ENCODE results near the gene RIC3. TPM values are rescaled to one million over a fixed set of nuclear protein-coding genes. Genes with fewer than 3 reads are reported as not detected.

Gene RIC3
- total and polyA plus RNA-seq, 2 of the 8 experiments (the other 6 are each of a cell fraction or from before 2014, with no cell fraction given): 6.4 to 15.5 TPM

- ChIA-PET CTCF (ENCODE audit: partially characterized antibody) (interaction anchor here (1.1 to 13.8 kb wide), 10 partner anchors 15 to 371 kb away, joined by 4 to 342 read pairs (median 22); partner anchors contain the start of gene LMO1), POLR2A (ENCODE audit: partially characterized antibody) (no interaction called here)
- H2BK20ac ChIP-seq (ENCODE audit: low read length): no peak overlapping the region
- 95% methylated on average over 4 of the region's 4 CpGs; no CpG with 5 or more reads in 1 of the 2 experiments for WGBS, 2 experiments (ENCODE audit: extremely low coverage in 1 of 2, insufficient coverage in 1 of 2, insufficient read length in 1 of 2, insufficient replicate concordance in 2 of 2, low coverage in 1 of 2, low lambda C conversion rate in 2 of 2, missing lambda C conversion rate in 1 of 2)
- no peak overlapping the region for H2BK120ac ChIP-seq (replicated peaks; ENCODE audit: low read depth, low read length)
- H3K9me3 ChIP-seq (ENCODE audit: insufficient read depth in 2 of 2, low read depth in 1 of 2, low read length in 1 of 2): no peaks in the 10 kb centered on the region
- no peak overlapping the region for H3K4me2 ChIP-seq (ENCODE audit: insufficient read depth in 1 of 2, low read depth in 2 of 2, low read length in 2 of 2)
- H3K4me3 ChIP-seq (ENCODE audit: extremely low read depth in 1 of 4, insufficient read depth in 2 of 4, low read depth in 3 of 4, low read length in 4 of 4): no peak overlapping the region
- H3K56ac ChIP-seq (replicated peaks; ENCODE audit: insufficient read length, low read depth, low read length): no peak overlapping the region
- peaks cover 0 to 10% (median under 1%) of the 10 kb centered on the region in 4 experiments; a peak in 1 of 7 replicates for H3K27me3 ChIP-seq (replicated peaks in 1 of 4; ENCODE audit: control insufficient read depth in 3 of 4, extremely low read depth in 1 of 4, insufficient read depth in 3 of 4, low read length in 3 of 4)
- H3K23ac ChIP-seq (ENCODE audit: insufficient read length): no peak overlapping the region
- H3K14ac ChIP-seq (ENCODE audit: insufficient read length): no peak overlapping the region
- FAIRE-seq: no peak
- H2BK5ac ChIP-seq (ENCODE audit: low read depth, low read length): no peak overlapping the region
- H3K23me2 ChIP-seq (ENCODE audit: low read depth, low read length): no peaks in the 10 kb centered on the region; the same call in 1 of the 2 replicates
- H3K18ac ChIP-seq (ENCODE audit: extremely low read depth, low read length): no peak overlapping the region
- no peak overlapping the region for H3K27ac ChIP-seq (ENCODE audit: low read depth, low read length)
- H4K91ac ChIP-seq (replicated peaks; ENCODE audit: insufficient read length, low read length): no peak overlapping the region
- peaks cover 0 to 3% (median 0%) of the 10 kb centered on the region in 4 experiments; a peak in 2 of 7 replicates for H3K4me1 ChIP-seq (replicated peaks in 1 of 4; ENCODE audit: control insufficient read depth in 3 of 4, insufficient read depth in 4 of 4, low read length in 3 of 4)
- DNase-seq (ENCODE audit: low read depth in 1 of 2, low spot score in 2 of 2): no peak
- H4K20me1 ChIP-seq (replicated peaks in 1 of 2; ENCODE audit: control insufficient read depth in 1 of 2, insufficient read depth in 2 of 2, low read length in 2 of 2): no peaks in the 10 kb centered on the region
- H2AK5ac ChIP-seq (ENCODE audit: low read depth, low read length): no peak overlapping the region
- H2BK15ac ChIP-seq (ENCODE audit: low read length): no peak overlapping the region
- H3K4ac ChIP-seq (replicated peaks; ENCODE audit: insufficient read length, low read depth, low read length): no peak overlapping the region
- no peak overlapping the region for H4K5ac ChIP-seq (ENCODE audit: insufficient read length, low read depth, low read length)
- no peak overlapping the region for H2BK12ac ChIP-seq (ENCODE audit: low read depth, low read length)
- H4K8ac ChIP-seq (ENCODE audit: extremely low read depth, insufficient read depth, low read length): no peak overlapping the region
- H3K36me3 ChIP-seq (ENCODE audit: control insufficient read depth in 2 of 4, insufficient read depth in 4 of 4, low read length in 3 of 4): no peaks in the 10 kb centered on the region
- no peak overlapping the region for H2AFZ ChIP-seq (ENCODE audit: low read length)
- H3K9ac ChIP-seq (replicated peaks in 1 of 4; ENCODE audit: extremely low read depth in 1 of 4, low read depth in 3 of 4, low read length in 3 of 4): no peak overlapping the region
- no peaks in the 10 kb centered on the region for H3K79me2 ChIP-seq (ENCODE audit: control insufficient read depth in 1 of 2, insufficient read depth in 2 of 2, low read length in 2 of 2)
- H3K79me1 ChIP-seq (ENCODE audit: low read depth, low read length): no peaks in the 10 kb centered on the region
- TF ChIP-seq TAF7 (optimal IDR thresholded peaks at IDR 0.05; ENCODE audit: borderline replicate concordance, low read depth, low read length) (no peak), ZNF274 (IDR thresholded peaks at IDR 0.05; ENCODE audit: borderline replicate concordance, extremely low read depth, low read length) (no peak), CHD1 (IDR thresholded peaks at IDR 0.05; ENCODE audit: low read depth, low read length) (no peak), SP2 (IDR thresholded peaks at IDR 0.05; ENCODE audit: low read length) (no peak), GTF2F1 (IDR thresholded peaks at IDR 0.05; ENCODE audit: borderline replicate concordance, low read depth, low read length) (no peak), RFX5 (IDR thresholded peaks at IDR 0.05; ENCODE audit: borderline replicate concordance, low read depth, low read length) (no peak), KDM5A (IDR thresholded peaks at IDR 0.05; ENCODE audit: low read length) (no peak), EZH2 (IDR thresholded peaks at IDR 0.05; ENCODE audit: low read depth, low read length, severe bottlenecking) (no peak)
- TF ChIP-seq, protein P1, sequence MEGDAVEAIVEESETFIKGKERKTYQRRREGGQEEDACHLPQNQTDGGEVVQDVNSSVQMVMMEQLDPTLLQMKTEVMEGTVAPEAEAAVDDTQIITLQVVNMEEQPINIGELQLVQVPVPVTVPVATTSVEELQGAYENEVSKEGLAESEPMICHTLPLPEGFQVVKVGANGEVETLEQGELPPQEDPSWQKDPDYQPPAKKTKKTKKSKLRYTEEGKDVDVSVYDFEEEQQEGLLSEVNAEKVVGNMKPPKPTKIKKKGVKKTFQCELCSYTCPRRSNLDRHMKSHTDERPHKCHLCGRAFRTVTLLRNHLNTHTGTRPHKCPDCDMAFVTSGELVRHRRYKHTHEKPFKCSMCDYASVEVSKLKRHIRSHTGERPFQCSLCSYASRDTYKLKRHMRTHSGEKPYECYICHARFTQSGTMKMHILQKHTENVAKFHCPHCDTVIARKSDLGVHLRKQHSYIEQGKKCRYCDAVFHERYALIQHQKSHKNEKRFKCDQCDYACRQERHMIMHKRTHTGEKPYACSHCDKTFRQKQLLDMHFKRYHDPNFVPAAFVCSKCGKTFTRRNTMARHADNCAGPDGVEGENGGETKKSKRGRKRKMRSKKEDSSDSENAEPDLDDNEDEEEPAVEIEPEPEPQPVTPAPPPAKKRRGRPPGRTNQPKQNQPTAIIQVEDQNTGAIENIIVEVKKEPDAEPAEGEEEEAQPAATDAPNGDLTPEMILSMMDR (IDR thresholded peaks at IDR 0.05; ENCODE audit: control extremely low read depth in 1 of 3, insufficient read depth in 1 of 3, low read depth in 1 of 3, low read length in 3 of 3): no peak
- TF ChIP-seq, protein P2, sequence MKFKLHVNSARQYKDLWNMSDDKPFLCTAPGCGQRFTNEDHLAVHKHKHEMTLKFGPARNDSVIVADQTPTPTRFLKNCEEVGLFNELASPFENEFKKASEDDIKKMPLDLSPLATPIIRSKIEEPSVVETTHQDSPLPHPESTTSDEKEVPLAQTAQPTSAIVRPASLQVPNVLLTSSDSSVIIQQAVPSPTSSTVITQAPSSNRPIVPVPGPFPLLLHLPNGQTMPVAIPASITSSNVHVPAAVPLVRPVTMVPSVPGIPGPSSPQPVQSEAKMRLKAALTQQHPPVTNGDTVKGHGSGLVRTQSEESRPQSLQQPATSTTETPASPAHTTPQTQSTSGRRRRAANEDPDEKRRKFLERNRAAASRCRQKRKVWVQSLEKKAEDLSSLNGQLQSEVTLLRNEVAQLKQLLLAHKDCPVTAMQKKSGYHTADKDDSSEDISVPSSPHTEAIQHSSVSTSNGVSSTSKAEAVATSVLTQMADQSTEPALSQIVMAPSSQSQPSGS (IDR thresholded peaks at IDR 0.05; ENCODE audit: low read length): no peak
These were observed 26.1 kb upstream of the RIC3 start for GRCh38 chr11:8194956-8195355.
